Measurements from ENCODE around the gene STK33. TPM values are rescaled to one million over a fixed set of nuclear protein-coding genes. Genes with fewer than 3 reads are reported as not detected.

The STK33 gene
- total RNA-seq, 2 experiments from 2014 or later = 2.1 to 2.2 TPM

- DNase-seq = no peak
- no peaks in the 10 kb centered on the region for H3K27me3 Mint-ChIP-seq
- no peak for ATAC-seq (ENCODE audit: low read depth)
- peaks cover 6% of the 10 kb centered on the region for H3K36me3 Mint-ChIP-seq
- no peak overlapping the region for H3K4me3 Mint-ChIP-seq
- H3K27ac Mint-ChIP-seq = no peak overlapping the region
- POLR2A ChIA-PET = no interaction called here
- no peaks in the 10 kb centered on the region for H3K9me3 Mint-ChIP-seq
- H3K4me1 Mint-ChIP-seq = peaks cover 9% of the 10 kb centered on the region
These were observed 21.4 kb upstream of the STK33 start for GRCh38 chr11:8615291-8616032.

GRCh38 chr11:8614497-8614896 lies 20.5 kb upstream of the STK33 start:
- ATAC-seq (ENCODE audit: low read depth) (no peak), DNase-seq (no peak)
- Mint-ChIP-seq H3K9me3 (no peaks in the 10 kb centered on the region), H3K27me3 (no peaks in the 10 kb centered on the region), H3K4me1 (peaks cover 14% of the 10 kb centered on the region), H3K36me3 (peaks cover 10% of the 10 kb centered on the region), H3K4me3 (no peak overlapping the region), H3K27ac (no peak overlapping the region)
- POLR2A ChIA-PET = no interaction called here

- H3K27me3 Mint-ChIP-seq = no peaks in the 10 kb centered on the region
- no peak for DNase-seq
- no peak for ATAC-seq (ENCODE audit: low read depth)
- no peaks in the 10 kb centered on the region for H3K9me3 Mint-ChIP-seq
- no peak overlapping the region for H3K27ac Mint-ChIP-seq
- POLR2A ChIA-PET = no interaction called here
- peaks cover 14% of the 10 kb centered on the region for H3K4me1 Mint-ChIP-seq
- no peak overlapping the region for H3K4me3 Mint-ChIP-seq
- peaks cover 10% of the 10 kb centered on the region for H3K36me3 Mint-ChIP-seq
These were observed 19.0 kb upstream of the STK33 start for GRCh38 chr11:8613036-8613435.

- Mint-ChIP-seq H3K9me3 (no peaks in the 10 kb centered on the region), H3K4me3 (no peak overlapping the region), H3K27me3 (no peaks in the 10 kb centered on the region), H3K36me3 (peaks cover 10% of the 10 kb centered on the region), H3K4me1 (peaks cover 14% of the 10 kb centered on the region), H3K27ac (no peak overlapping the region)
- POLR2A ChIA-PET = interaction anchor here (0.6 kb wide), 1 partner anchor 28 kb away, joined by 3 read pairs; no protein-coding TSS in a partner anchor
- DNase-seq = no peak
- ATAC-seq (ENCODE audit: low read depth) = no peak
These were observed 18.5 kb upstream of the STK33 start for GRCh38 chr11:8612522-8612921.

- no peaks in the 10 kb centered on the region for H3K9me3 Mint-ChIP-seq
- POLR2A ChIA-PET = interaction anchor here (0.6 to 0.7 kb wide), 2 partner anchors 29 to 560 kb away, joined by 3 to 7 read pairs; no protein-coding TSS in a partner anchor
- no peak overlapping the region for H3K4me3 Mint-ChIP-seq
- peaks cover 12% of the 10 kb centered on the region for H3K4me1 Mint-ChIP-seq
- peaks cover 9% of the 10 kb centered on the region for H3K36me3 Mint-ChIP-seq
- no peaks in the 10 kb centered on the region for H3K27me3 Mint-ChIP-seq
- peak; percentile 71 for ATAC-seq (ENCODE audit: low read depth)
- no peak for DNase-seq
- H3K27ac Mint-ChIP-seq = peak overlapping the region; percentile 33
These were observed 16.6 kb upstream of the STK33 start for GRCh38 chr11:8610532-8611116.

GRCh38 chr11:8608652-8609051 lies 14.6 kb upstream of the STK33 start:
- Mint-ChIP-seq H3K4me1 (peaks cover 15% of the 10 kb centered on the region), H3K27ac (no peak overlapping the region), H3K27me3 (peaks cover 2% of the 10 kb centered on the region), H3K9me3 (no peaks in the 10 kb centered on the region), H3K4me3 (no peak overlapping the region), H3K36me3 (peaks cover 6% of the 10 kb centered on the region)
- POLR2A ChIA-PET = no interaction called here
- DNase-seq = no peak
- ATAC-seq (ENCODE audit: low read depth) = no peak

GRCh38 chr11:8605971-8606563 lies 12.0 kb upstream of the STK33 start:
- Mint-ChIP-seq H3K4me1 (peaks cover 11% of the 10 kb centered on the region), H3K36me3 (peaks cover 4% of the 10 kb centered on the region), H3K27me3 (peaks cover 5% of the 10 kb centered on the region), H3K27ac (no peak overlapping the region), H3K4me3 (no peak overlapping the region), H3K9me3 (no peaks in the 10 kb centered on the region)
- DNase-seq (no peak), ATAC-seq (ENCODE audit: low read depth) (no peak)
- POLR2A ChIA-PET = no interaction called here

DNA sequence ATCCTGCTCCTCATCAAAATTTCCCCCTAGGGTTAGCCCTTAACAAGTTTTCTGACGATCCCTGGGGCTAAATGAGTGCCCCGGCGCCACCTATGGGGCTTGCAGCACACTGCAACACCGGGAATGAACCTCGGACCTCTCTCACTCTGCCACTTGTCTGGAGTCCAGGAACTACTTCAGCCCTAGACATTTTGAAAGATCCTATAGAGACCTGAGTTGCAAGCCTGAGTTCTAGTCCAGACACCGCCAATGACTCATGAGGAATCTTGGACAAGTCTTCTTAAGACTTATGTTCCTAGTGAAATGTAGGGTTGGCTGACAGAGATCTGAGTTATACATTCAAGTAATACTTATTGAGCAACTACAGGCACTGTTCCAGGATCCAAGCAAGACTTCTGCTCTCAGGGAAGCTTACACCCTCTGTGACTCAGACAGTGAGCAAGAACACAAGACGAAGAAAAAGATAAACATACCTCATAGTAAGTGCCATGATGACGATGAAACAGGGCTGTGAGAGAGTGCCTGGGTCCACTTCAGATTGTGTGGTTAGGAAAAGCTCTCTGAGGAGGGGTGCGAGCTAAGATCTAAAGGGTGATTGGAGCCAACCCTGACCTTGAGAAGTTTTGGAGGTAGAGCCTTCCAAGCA lies 10.2 kb upstream of the STK33 start:
- POLR2A ChIA-PET = no interaction called here
- H3K4me1 Mint-ChIP-seq = peaks cover 3% of the 10 kb centered on the region
- ATAC-seq (ENCODE audit: low read depth) (peak; percentile 74), DNase-seq (peak; percentile 57)
- no peaks in the 10 kb centered on the region for H3K36me3 Mint-ChIP-seq
- H3K27ac Mint-ChIP-seq = no peak overlapping the region
- H3K27me3 Mint-ChIP-seq = peaks cover 6% of the 10 kb centered on the region
- H3K9me3 Mint-ChIP-seq = no peaks in the 10 kb centered on the region
- H3K4me3 Mint-ChIP-seq = no peak overlapping the region

DNA sequence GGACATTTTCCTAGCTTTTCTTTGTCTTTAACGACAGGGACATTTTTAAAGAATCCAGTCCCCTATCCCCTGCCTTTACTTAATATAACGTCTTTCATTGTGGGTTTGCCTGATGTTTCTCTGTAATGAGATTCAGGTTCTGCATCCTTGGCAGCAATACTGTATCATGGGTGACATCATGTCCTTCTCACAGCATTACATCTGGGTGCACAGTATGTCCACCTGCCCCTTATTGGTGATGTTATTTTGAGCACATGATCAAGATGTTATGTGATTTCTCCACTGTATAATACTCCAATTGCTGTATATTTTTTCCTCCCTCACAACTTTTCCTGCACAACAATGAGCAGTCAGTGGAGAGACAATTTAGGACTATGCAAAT lies 9.7 kb upstream of the STK33 start:
- peaks cover 3% of the 10 kb centered on the region for H3K4me1 Mint-ChIP-seq
- POLR2A ChIA-PET = no interaction called here
- no peaks in the 10 kb centered on the region for H3K36me3 Mint-ChIP-seq
- no peak overlapping the region for H3K4me3 Mint-ChIP-seq
- no peak for DNase-seq
- no peak for ATAC-seq (ENCODE audit: low read depth)
- peaks cover 11% of the 10 kb centered on the region for H3K27me3 Mint-ChIP-seq
- H3K9me3 Mint-ChIP-seq = no peaks in the 10 kb centered on the region
- H3K27ac Mint-ChIP-seq = no peak overlapping the region

DNA sequence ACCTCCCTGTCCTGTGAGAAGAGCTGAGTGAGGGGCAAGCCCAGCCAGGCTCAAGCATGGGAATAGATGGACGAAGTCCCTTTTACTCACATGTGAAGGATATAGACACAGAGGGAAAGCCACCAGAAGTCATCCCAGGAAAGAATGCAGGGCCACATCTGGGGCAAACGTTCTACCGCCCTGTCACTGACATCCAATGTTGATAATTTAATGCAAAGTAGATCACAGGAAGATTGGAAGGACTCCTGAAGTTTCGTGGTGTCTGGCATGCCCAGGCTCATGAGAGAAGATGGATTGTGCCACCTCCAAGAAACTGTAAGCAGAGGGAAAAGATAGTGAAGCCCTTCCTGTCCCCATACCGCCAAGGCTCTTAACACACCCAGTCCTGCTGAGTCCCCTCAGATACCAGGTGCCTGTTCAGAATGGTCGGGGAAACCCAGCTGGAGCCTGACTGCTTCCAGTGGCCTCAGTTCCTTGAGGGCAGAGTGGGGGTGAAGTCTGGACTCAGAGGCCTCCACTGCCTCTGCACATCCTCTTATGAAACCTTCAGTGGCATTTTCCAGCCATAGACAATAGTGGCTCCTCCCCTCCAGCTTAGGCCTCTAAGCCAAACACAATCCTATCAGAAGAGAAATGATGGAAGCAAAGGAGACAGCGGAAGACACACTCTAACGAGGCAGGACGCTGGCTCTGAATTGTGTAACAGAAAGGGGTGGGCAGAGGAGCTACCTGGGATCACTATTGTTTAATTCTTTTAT lies 7.5 kb upstream of the STK33 start:
- peaks cover 29% of the 10 kb centered on the region for H3K27me3 Mint-ChIP-seq
- POLR2A ChIA-PET = no interaction called here
- H3K36me3 Mint-ChIP-seq = no peaks in the 10 kb centered on the region
- DNase-seq (no peak), ATAC-seq (ENCODE audit: low read depth) (no peak)
- H3K27ac Mint-ChIP-seq = no peak overlapping the region
- peaks cover 3% of the 10 kb centered on the region for H3K4me1 Mint-ChIP-seq
- no peak overlapping the region for H3K4me3 Mint-ChIP-seq
- H3K9me3 Mint-ChIP-seq = no peaks in the 10 kb centered on the region

DNA sequence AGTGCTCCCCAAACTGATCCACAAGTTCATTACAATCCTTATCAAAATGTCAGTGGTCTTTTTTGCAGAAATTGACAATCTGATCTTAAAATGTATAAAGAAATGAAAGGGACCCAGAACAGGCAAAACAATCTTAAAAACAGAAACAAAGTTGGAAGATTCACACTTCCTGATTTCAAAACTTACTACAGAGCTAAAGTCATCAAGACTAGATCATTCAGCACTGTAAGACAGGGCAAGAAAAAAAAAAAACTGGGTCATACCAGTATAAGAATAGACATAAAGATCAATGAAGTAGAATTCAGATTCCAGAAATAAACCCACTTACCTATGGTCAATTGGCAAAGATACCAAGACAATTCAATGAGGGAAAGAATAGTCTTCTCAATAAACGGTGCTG lies 4.5 kb upstream of the STK33 start:
- DNase-seq (no peak), ATAC-seq (ENCODE audit: low read depth) (no peak)
- no peaks in the 10 kb centered on the region for H3K9me3 Mint-ChIP-seq
- no peaks in the 10 kb centered on the region for H3K36me3 Mint-ChIP-seq
- no peak overlapping the region for H3K4me3 Mint-ChIP-seq
- peaks cover 38% of the 10 kb centered on the region for H3K27me3 Mint-ChIP-seq
- H3K27ac Mint-ChIP-seq = no peak overlapping the region
- peaks cover 5% of the 10 kb centered on the region for H3K4me1 Mint-ChIP-seq
- POLR2A ChIA-PET = no interaction called here

GRCh38 chr11:8597182-8597581 lies 3.2 kb upstream of the STK33 start:
- POLR2A ChIA-PET = no interaction called here
- Mint-ChIP-seq H3K4me1 (peaks cover 9% of the 10 kb centered on the region), H3K27me3 (peaks cover 44% of the 10 kb centered on the region), H3K36me3 (no peaks in the 10 kb centered on the region), H3K4me3 (no peak overlapping the region), H3K9me3 (no peaks in the 10 kb centered on the region), H3K27ac (no peak overlapping the region)
- no peak for DNase-seq
- ATAC-seq (ENCODE audit: low read depth) = no peak

- Mint-ChIP-seq H3K36me3 (no peaks in the 10 kb centered on the region), H3K27me3 (peaks cover 47% of the 10 kb centered on the region), H3K4me1 (peaks cover 9% of the 10 kb centered on the region), H3K9me3 (no peaks in the 10 kb centered on the region), H3K27ac (no peak overlapping the region), H3K4me3 (no peak overlapping the region)
- POLR2A ChIA-PET = no interaction called here
- ATAC-seq (ENCODE audit: low read depth) (no peak), DNase-seq (no peak)
These were observed 2.5 kb upstream of the STK33 start for GRCh38 chr11:8596504-8597046.
